SK-N-DZ (cell line): ENCODE measurements around the gene ATP6V0B.

ENCODE experiments used
- DNase-seq: peaks from one replicate; pipeline ENCODE4 v3.0.0-alpha.2; 2015; ENCODE audit warnings: low spot score

The ATP6V0B gene

DNA sequence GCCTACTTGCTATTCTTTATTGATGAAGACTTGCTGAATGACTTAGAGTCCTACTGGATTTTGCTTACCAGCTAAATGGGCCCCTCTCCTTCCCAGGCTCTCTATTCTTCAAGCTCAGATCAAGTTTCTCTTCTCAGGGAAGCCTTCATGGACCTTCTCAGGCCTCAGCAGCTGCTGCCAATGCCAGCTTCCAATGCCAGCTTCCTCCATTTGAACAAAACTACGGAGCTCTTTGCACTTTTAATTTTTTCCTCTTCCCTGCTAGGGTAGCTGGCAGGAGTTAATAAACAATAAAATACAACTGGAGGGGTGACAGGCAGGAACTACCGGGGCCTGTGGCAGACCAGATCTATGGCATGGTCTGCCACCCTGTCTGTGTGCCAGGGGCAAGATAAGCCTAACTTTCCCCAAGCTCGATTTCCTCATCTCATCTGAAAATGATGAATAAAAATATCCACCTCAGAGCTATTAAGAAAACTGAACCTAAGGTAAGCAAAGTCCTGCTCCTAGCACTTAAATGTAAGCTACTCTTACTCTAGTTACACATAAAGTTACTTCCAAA is 29.0 kb upstream of the ATP6V0B start:
- no peak for DNase-seq

DNA sequence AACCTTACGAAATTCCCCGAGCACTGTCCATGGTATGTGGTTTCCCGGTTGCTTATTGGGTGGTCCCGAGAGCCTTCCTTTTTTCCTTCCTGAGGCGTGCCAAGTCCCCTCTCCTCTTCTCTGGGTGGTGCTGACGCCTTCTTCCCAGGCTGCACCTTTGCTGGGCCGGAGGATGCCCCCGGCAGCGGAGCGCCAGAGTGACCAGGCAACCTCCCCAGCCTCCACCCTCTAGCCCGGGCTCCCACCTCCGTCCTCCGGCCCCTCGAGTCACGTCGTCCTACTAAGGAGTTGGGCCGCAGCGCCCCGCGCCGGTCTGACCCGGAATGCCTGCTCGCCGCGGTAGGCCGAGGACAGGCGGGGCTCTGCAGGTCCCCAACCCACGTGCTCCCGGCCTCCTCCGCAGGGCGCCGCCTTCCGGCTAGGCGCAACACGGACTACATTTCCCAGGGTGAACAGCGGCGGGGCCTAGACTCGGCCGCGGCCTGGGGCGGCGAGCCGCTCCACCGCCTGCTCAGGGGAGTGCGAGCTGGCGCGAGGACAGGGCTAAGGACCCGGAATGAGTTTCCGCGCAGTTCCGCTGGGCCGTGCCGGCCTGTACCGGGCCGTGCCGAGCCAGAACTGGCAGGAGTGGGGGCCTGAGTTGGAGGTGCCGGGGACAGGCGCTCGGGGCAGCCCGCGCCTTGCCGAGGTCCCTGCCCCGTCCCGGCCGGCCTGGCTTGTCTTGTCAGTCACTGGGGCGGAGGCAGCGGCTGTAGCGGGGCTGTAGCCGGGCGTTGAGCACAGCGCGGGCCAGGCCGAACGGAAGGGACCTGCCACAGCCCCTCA is 28.3 kb upstream of the ATP6V0B start, which contains the start of gene IPO13:
Gene IPO13, plus strand, starts transcription at position 715 of the 825 bp plus-strand sequence. CDS start 651 bp downstream, outside the sequence.
- peak; percentile 95 for DNase-seq

GRCh38 chr1:43947061-43947873 is 27.5 kb upstream of the ATP6V0B start:
- no peak for DNase-seq

DNA sequence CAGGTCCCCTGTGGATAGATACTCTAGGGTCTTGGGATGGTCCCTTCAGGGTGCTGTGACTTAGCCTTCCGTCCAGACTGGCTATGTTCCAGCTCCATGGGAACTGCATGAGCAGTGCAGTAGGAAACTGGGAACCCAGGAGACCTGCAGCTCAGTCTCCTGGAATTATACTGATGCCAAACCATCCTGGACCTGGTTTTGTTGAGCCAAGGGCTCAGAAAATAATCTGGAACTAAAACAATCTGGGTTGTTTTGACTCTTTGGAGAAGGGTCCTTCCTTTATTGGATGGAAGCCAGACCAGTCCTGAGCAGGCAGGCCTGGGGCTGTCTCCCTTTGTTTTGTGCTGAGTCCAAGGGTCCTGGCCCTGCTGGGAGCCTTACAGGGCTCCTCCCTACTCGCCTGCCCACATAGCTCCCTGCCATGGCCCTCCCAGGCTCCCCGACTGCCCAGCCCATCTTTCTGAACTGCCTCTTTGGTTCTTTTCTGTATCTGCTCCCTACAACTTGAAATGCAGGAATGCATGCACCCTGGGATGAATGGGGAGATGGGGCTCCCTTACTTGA is 26.8 kb upstream of the ATP6V0B start:
- no peak for DNase-seq

- no peak for DNase-seq
Measured at GRCh38 chr1:43949678-43950077, 25.1 kb upstream of the ATP6V0B start.

DNA sequence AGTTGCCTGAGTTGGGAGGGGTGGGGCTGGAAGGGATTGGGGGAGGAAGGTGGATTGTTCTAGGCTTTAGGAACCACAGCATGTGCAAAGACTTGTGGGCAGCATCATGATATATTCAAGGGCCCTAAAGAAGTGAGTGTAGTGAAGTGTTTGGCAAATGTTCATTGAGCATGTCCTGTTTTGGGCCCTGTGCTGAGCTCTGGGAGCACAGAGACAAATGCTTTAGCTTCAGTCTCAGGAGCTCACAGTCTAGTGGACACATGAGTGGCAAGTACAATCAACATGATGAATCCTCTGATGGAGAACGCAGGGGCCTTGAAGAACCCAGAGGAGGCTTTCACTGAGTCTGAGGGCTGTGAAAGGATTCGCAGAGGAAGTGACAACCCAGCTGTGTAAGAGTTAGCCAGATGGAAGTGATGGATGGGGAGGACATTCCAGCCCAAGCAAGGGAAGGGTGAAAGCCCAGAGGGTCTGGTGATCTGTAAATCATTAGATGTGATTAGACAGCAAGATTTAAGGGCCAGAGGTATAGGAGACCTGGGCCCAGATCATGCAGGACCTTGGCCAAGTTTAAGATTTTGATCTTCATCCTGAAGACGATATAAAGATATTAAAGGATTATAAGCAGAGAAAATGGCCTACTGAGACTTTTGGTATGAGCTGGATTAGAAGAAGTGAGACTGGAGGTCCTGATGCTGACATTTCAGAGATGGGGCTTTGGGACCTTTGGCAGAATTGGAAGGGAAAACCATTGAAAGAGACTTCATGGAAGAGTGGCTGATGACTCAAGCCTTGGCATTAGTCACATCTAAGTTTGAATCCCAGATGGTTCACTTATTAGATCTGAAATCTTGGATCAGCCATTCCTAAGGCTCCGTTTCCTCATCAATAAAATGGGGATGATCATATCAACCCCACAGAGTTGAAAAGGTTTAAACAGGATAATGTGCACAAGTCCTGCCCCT is 23.5 kb upstream of the ATP6V0B start:
- DNase-seq = no peak

- peak; percentile 88 for DNase-seq
Measured at GRCh38 chr1:43952731-43953346, 21.9 kb upstream of the ATP6V0B start.

DNA sequence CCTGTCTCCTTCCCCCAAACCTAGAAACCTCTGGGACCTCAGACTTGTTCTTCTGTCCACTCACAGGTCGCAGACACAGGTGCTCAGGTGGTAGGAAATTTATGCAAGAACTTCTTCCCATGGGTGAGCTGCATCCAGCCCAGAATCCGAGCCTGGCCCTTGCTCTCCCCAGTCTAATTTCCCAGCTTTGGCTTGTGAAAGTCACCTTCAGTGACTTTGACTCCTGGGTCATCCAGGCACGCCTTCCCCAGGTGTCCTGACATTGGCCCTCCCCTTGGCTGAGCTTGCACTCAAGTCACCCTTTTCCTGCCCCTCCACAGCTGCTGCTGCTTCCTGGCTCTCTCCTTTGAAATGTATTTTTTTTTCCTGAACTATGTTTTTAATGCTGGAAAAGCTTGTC is 21.4 kb upstream of the ATP6V0B start:
- DNase-seq = no peak

GRCh38 chr1:43954036-43954435 is 20.7 kb upstream of the ATP6V0B start:
- DNase-seq = no peak

- DNase-seq = no peak
Measured at GRCh38 chr1:43956234-43956633, 18.5 kb upstream of the ATP6V0B start.

- no peak for DNase-seq
Measured at GRCh38 chr1:43957407-43958040, 17.2 kb upstream of the ATP6V0B start.

GRCh38 chr1:43958351-43959255 is 16.2 kb upstream of the ATP6V0B start:
- no peak for DNase-seq

- DNase-seq = no peak
Measured at GRCh38 chr1:43960798-43961197, 14.0 kb upstream of the ATP6V0B start.

DNA sequence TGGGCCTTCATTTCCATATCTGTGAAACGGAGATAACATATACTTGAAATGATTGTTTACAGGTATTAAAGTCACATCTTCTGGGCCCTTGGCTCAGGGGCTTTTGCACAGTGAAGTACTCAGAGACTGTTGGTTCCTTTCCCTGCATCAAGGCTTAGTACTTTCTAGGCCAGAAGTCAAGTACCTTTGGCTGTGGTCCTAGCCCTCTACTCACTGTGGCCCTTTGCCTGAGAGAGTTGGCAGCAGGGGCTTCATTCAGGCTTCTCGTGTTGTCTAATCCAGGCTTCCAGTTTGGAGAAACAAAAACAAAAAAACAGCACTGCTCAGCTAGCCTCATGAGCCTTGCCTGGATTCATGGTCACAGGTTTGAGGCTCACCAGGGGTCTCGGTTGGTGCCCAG is 13.1 kb upstream of the ATP6V0B start:
- no peak for DNase-seq

DNA sequence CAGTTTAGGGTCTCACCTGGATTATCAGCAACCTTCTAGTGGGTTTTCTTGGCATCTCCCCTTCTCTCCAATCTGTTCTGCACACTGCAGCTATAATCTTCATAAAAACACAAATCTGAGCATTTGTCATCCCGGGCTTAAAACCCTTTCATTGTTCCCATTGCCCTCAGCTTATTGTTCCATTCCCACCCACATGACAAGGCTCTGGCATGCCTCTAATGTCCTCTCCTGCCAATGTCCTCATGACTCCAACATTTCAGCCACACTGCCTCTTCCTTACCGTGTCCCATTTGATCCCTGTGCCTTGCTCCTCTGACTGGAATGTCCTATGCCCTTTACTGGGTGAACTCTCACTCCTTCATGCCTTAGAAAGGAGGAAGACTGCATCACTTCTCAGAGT is 12.4 kb upstream of the ATP6V0B start:
- DNase-seq = no peak

DNA sequence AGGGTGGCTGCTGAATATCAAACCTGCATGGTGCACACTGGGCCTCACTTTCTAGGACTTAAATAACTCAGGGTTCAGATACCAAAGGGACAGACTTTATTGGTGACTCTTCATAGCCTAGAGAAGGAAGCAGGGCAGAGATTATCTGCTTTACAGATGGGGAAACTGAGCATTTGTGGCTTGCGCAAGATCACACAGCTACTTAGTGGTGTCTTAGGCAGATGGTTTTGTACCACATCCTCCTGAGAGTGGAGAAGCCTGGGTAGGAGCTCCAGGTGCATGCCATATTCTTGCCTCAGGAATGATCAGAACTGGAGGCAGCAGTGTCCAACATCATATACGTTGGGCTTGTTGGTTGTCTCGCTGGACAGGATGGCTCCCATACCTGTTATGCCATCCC is 11.8 kb upstream of the ATP6V0B start:
- DNase-seq = no peak

DNA sequence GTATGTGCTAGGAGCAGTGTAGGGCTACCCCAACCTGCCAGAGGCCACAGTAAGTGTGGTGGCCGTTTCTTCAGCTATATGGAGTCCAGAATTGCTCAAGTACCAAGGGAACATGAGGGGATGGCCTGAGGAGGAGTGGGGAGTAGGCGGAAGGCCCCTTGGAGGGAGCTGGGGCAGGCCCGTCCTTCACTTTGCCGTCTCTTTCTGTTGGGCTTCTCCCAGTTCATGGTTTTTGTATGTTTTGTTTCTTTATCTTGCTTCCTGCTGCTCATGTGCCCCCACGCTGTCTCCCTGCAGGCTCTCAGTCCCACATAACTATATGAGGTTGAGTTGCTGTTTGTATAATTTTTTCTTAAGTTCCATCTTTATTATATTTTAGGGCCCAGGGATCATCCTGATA is 10.9 kb upstream of the ATP6V0B start:
- DNase-seq = no peak

DNA sequence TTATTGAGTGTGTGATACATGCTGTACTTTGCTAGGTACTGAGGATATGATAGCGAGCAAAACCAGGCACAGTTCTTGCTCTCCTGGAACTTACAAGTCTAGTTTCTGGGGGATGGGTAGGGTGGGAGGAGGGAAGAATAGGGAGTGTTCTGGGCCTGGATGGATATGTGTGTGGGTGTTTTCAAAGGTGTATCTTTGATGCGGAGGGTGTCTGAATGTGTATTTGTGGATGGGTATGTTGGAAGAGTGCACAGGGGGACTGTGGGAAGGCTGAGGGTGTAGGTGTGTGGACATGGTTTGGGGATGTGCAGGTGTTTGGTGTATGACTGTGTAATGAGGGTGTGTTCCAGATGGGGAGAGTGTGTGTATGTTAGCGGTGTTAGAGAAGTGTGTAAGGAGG is 9.4 kb upstream of the ATP6V0B start:
- no peak for DNase-seq
